Fibroblast of pulmonary artery (primary cell): ENCODE measurements around the gene KIR2DL1.
"Not testable (repeated sequence)": the region's sequence is repeated elsewhere in the genome, so short reads cannot be mapped to it uniquely, and the experiment has no call there.

Source experiments
- DNase-seq: peaks from one replicate; pipeline ENCODE4 v3.0.0-alpha.2; 2010; ENCODE audit warnings: low read depth
- H3K4me3 ChIP-seq: replicated peaks from 2 replicates; pipeline ENCODE4 v1.5.1; 2011; ENCODE audit warnings: low read depth, mild to moderate bottlenecking, control low read depth, low read length, moderate library complexity
- TF ChIP-seq, protein P1 (sequence below): IDR thresholded peaks from 2 replicates; pipeline ENCODE4 v1.5.1; 2011; ENCODE audit warnings: mild to moderate bottlenecking, control low read depth, low read length, inconsistent platforms; ENCODE audit errors: missing control alignments

The KIR2DL1 gene

DNA sequence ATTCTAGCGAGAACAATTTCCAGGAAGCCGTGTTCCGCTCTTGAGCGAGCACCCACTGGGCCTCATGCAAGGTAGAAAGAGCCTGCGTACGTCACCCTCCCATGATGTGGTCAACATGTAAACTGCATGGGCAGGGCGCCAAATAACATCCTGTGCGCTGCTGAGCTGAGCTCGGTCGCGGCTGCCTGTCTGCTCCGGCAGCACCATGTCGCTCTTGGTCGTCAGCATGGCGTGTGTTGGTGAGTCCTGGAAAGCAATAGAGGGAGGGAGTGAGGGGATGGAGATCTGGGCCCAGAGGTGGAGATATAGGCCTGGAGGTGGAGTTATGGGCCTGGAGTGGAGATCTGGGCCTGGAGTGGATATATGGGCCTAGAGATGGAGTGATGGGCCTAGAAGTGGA is at the start of gene KIR2DL1:
Gene KIR2DL1 (plus strand): TSS at position 148 of the 400 bp plus-strand sequence. CDS start 58 bp downstream, at position 206.
- H3K4me3 ChIP-seq, DNase-seq: not testable (repeated sequence)

DNA sequence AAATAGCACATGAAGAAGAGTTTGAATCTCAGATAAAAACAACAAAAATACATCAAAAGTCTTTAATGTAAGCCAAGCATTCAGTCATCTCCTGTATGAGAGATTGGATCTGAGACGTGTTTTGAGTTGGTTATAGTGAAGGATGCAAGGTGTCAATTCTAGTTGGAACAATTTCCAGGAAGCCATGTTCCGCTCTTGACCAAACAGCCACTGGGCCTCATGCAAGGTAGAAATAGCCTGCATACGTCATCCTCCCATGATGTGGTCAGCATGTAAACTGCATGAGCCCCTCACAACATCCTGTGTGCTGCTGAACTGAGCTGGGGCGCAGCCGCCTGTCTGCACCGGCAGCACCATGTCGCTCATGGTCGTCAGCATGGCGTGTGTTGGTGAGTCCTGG is 45.5 kb upstream of the KIR2DL1 start, which contains the start of gene KIR3DL3:
Gene KIR3DL3 (plus strand): TSS at position 301 of the 400 bp plus-strand sequence. CDS start 55 bp downstream, at position 356.
- TF ChIP-seq, protein P1, sequence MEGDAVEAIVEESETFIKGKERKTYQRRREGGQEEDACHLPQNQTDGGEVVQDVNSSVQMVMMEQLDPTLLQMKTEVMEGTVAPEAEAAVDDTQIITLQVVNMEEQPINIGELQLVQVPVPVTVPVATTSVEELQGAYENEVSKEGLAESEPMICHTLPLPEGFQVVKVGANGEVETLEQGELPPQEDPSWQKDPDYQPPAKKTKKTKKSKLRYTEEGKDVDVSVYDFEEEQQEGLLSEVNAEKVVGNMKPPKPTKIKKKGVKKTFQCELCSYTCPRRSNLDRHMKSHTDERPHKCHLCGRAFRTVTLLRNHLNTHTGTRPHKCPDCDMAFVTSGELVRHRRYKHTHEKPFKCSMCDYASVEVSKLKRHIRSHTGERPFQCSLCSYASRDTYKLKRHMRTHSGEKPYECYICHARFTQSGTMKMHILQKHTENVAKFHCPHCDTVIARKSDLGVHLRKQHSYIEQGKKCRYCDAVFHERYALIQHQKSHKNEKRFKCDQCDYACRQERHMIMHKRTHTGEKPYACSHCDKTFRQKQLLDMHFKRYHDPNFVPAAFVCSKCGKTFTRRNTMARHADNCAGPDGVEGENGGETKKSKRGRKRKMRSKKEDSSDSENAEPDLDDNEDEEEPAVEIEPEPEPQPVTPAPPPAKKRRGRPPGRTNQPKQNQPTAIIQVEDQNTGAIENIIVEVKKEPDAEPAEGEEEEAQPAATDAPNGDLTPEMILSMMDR, result no peak
- no peak for DNase-seq
- no peak within 1 kb of the TSS for H3K4me3 ChIP-seq

DNA sequence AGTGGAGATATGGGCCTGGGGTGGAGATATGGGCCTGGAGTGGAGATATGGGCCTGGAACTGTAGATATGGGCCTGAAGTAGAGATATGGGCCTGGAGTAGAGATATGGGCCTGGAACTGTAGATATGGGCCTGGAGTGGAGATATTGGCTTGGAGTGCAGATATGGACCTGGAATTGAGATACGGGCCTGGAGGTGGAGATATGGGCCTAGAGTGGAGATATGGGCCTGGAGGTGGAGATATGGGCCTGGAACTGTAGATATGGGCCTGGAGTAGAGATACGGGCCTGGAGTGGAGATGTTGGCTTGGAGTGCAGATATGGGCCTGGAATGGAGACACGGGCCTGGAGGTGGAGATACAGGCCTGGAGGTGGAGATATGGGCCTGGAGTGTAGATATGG is 44.9 kb upstream of the KIR2DL1 start:
- H3K4me3 ChIP-seq, result no peak overlapping the region
- TF ChIP-seq, protein P1, result no peak
- no peak for DNase-seq

DNA sequence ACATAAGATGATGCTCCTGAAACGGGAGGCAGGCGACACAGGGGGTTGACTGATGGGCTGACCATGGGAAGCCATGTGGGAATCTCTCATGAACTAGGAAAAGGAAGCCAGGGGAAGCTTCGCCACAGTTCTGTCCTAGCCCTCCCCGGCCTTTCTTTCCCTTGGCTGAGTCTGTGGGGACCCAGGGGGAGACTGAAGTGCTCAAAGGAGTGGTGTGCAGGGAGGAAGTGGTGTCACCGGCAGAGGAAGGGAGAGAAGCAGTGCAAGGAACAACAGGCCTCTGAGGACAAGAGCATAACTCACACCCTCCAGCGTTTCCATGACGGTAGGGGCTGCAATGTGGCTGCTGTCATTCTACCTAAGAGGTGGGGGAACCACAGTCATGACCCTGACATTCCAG is 44.3 kb upstream of the KIR2DL1 start:
- TF ChIP-seq, protein P1, result no peak
- no peak overlapping the region for H3K4me3 ChIP-seq
- no peak for DNase-seq

DNA sequence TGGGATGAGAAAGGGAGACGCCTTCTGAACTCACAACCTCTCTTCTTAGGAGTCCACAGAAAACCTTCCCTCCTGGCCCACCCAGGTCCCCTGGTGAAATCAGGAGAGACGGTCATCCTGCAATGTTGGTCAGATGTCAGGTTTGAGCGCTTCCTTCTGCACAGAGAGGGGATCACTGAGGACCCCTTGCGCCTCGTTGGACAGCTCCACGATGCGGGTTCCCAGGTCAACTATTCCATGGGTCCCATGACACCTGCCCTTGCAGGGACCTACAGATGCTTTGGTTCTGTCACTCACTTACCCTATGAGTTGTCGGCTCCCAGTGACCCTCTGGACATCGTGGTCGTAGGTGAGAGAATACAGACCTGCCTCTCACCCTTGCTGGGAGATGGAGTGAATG is 42.0 kb upstream of the KIR2DL1 start:
- no peak for DNase-seq
- no peak overlapping the region for H3K4me3 ChIP-seq
- TF ChIP-seq, protein P1, result no peak

DNA sequence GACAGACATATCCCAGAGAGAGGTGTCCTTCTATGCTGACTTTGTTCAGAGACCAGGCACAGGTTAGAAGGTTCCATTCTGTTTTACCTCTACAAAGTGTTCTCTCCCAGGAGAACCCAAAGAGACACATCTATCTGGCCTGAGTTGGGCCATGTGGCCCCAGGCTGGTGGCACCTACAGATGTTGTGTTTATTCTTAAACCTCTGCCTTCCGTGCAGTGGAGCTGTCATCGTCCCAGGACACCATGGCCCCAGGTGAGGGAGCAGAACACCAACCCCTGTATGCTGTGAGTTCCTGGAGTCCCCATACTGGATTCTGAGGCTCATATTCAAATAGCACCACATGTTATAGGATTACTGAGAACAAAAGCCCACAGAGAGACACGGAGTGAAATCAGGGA is 41.4 kb upstream of the KIR2DL1 start:
- TF ChIP-seq, protein P1, result no peak
- DNase-seq, result no peak

DNA sequence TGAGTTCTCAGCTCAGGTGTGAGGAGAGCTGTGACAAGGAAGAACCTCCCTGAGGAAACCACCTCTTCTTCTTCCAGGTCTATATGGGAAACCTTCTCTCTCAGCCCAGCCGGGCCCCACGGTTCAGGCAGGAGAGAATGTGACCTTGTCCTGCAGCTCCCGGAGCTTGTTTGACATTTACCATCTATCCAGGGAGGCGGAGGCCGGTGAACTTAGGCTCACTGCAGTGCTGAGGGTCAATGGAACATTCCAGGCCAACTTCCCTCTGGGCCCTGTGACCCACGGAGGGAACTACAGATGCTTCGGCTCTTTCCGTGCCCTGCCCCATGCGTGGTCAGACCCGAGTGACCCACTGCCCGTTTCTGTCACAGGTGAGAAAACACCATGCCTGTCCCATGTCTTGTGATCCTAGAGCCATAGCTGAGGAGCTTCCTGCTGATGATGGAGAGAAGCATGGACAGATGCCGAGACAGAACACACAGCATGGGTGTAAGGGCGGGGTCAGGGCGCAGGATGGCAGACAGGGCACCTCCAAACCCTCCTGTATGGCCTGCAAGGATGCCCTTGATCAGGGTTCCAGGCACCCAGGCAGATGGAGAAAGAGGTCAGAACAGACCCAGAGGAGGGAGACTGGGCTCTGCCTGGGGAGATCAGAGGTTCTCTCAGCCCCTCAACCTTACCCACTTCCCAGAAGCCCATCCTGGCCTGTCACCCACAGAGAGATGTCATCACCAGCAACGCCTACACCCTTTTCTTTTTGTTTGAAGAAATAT is 40.0 kb upstream of the KIR2DL1 start:
- no peak for DNase-seq
- H3K4me3 ChIP-seq, result no peak overlapping the region
- TF ChIP-seq, protein P1, result no peak

More for the DNA sequence above, 41.4 kb upstream of the KIR2DL1 start:
- no peak overlapping the region for H3K4me3 ChIP-seq
